Breast epithelium (tissue), 4 donors: ENCODE results near the gene DRGX. TPM values are rescaled to one million over a fixed set of nuclear protein-coding genes. Genes with fewer than 3 reads are reported as not detected.

Experiments
- DNase-seq, 2 donors: peaks; one replicate each; pipeline ENCODE4 v3.0.0-alpha.2; 2019; ENCODE audit warnings: low spot score in 2 of 2
- H3K27ac ChIP-seq, 2 donors: fragments of 200-600 bp; sonication (generic) in 1 of 2; one replicate each; pipeline ENCODE4 v1.5.1; 2016 to 2019; ENCODE audit warnings: mild to moderate bottlenecking in 1 of 2
- H3K27me3 ChIP-seq, 2 donors: fragments of 200-600 bp; sonication (generic) in 1 of 2; one replicate each; pipeline versions ENCODE4 v1.5.1 to v1.6.0; 2017 to 2019; ENCODE audit warnings: control low read depth in 1 of 2, mild to moderate bottlenecking in 1 of 2
- H3K36me3 ChIP-seq: fragments of 200-600 bp; one replicate; pipeline ENCODE4 v1.5.1; 2019
- H3K4me1 ChIP-seq, 2 donors: fragments of 200-600 bp; sonication (generic); one replicate each; pipeline ENCODE4 v1.5.1; 2016 to 2019; ENCODE audit warnings: control low read depth in 1 of 2
- H3K4me3 ChIP-seq, 3 donors: fragments of 200-600 bp; sonication (generic); 1 replicate in 2 of 3; 2 replicates in 1 of 3; pipeline ENCODE4 v1.5.1; 2016 to 2019; ENCODE audit warnings: mild to moderate bottlenecking in 3 of 3, moderate library complexity in 2 of 3
- H3K9me3 ChIP-seq, 2 donors: fragments of 200-600 bp; sonication (generic) in 1 of 2; one replicate each; pipeline ENCODE4 v1.5.1; 2016 to 2019; ENCODE audit warnings: control low read depth in 1 of 2
- CTCF ChIP-seq, 3 donors: fragments of 450-650 bp; IDR thresholded peaks; one replicate each; pipeline ENCODE4 v1.5.1; 2016 to 2017; ENCODE audit warnings: antibody characterized with exemption in 3 of 3, mild to moderate bottlenecking in 3 of 3, moderate library complexity in 3 of 3
- POLR2A ChIP-seq: fragments of 450-650 bp; IDR thresholded peaks from one replicate; pipeline ENCODE4 v1.6.1; 2016; ENCODE audit warnings: antibody characterized with exemption, mild to moderate bottlenecking, moderate library complexity
- POLR2AphosphoS5 ChIP-seq, 3 donors: sonication (generic); formaldehyde crosslinking; IDR thresholded peaks; one replicate each; pipeline ENCODE4 v1.6.1; 2017; ENCODE audit warnings: antibody characterized with exemption in 3 of 3
- intact Hi-C: fragments of 100-400 bp; cut with DNase I; formaldehyde crosslinking; loops from one replicate; pipeline ENCODE4 v1.15.1; 2023; ENCODE audit warnings: low total_unique reads
- total RNA-seq, 3 donors: library from RNA; depleted of rRNA; stranded (reverse); fragments of >200 nt; gene quantifications; one replicate each; pipeline ENCODE4 v1.1.0, GENCODE V29; 2016

Gene DRGX
- total RNA-seq, 3 donors from 2014 or later: not detected

GRCh38 chr10:49353895-49354566, 41.9 kb downstream of the DRGX start:
- intact Hi-C loops: no loop called here
- H3K27ac ChIP-seq: no peak overlapping the region
- H3K4me3 ChIP-seq: no peak overlapping the region
- no peak for TF ChIP-seq CTCF (IDR thresholded peaks at IDR 0.05)
- TF ChIP-seq POLR2AphosphoS5 (IDR thresholded peaks at IDR 0.05): no peak
- TF ChIP-seq POLR2A: no peak
- H3K27me3 ChIP-seq: no peaks in the 10 kb centered on the region
- H3K4me1 ChIP-seq: no peaks in the 10 kb centered on the region
- H3K36me3 ChIP-seq: no peaks in the 10 kb centered on the region
- no peak for DNase-seq
- peaks cover 10 to 23% of the 10 kb centered on the region in 2 donors for H3K9me3 ChIP-seq

DNA sequence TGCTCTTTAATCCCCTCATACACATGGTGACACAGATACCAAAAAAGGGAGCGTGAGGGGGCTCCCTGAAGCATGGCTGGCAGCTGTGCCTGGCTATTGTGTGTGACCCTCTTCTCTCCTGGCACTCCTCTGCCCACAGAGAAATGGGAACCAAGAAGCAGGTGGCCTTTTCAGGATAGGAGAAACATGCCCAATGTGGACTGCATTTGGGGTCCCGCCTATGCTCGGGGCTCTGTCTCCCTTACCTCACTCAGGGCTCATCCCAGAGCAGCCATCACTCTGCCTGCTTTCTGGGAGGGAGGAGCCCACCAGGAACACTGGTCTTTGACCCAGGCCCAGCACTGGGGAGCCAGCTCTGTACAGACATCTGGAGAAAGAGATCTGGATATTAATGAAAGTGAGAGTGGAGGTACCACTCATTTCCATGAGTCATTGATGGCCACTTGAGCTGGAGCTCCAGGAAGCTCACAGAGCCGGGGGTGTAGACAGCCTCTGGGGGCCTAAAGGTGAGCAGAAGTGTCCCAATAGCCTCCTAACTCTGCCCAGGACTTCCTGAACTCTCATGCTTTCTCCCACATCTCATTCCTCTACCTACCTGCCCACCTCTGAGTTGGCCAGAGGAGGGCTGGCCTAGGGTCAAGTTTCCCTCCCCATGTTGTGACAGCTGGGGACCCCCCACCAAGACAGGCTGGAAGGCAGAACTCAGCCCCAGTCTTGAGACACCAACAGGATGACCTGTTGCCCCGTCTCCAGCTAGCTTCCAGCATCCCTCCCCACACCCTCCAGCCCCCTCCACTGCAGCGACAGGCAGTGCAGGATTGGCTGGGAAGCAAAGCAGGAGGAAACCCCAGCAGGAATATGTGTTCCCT, 42.6 kb downstream of the DRGX start:
- Histone ChIP-seq H3K4me1 (no peaks in the 10 kb centered on the region), H3K4me3 (no peak overlapping the region), H3K27ac (no peak overlapping the region), H3K27me3 (no peaks in the 10 kb centered on the region), H3K36me3 (no peaks in the 10 kb centered on the region), H3K9me3 (peaks cover 10 to 19% of the 10 kb centered on the region in 2 donors)
- no peak for DNase-seq
- TF ChIP-seq POLR2AphosphoS5 (IDR thresholded peaks at IDR 0.05) (no peak), POLR2A (no peak), CTCF (IDR thresholded peaks at IDR 0.05) (no peak)
- intact Hi-C loops: no loop called here

DNA sequence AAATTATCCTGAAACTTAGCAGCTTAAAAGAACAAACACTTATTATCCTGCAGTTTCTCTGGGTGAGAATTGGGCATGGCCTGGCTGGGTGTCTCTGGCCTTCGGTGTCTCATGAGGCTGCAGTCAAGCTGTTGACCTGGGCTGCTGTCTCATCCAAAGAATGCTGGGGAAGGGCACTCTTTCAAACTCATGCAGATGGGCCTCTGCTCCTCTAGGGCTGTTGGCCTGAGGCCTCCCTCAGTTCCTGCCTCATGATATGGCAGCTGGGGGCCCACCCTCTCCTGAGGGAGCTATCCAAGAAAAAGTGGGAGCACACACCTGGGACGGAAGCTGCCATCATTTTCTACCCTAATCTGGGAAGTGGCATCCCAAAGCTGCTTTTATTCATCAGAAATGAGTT, 43.6 kb downstream of the DRGX start:
- TF ChIP-seq POLR2A (no peak), POLR2AphosphoS5 (IDR thresholded peaks at IDR 0.05) (no peak), CTCF (IDR thresholded peaks at IDR 0.05) (no peak)
- DNase-seq: no peak
- intact Hi-C loops: no loop called here
- H3K4me3 ChIP-seq: no peak overlapping the region
- no peak overlapping the region for H3K27ac ChIP-seq
- H3K27me3 ChIP-seq: no peaks in the 10 kb centered on the region
- no peaks in the 10 kb centered on the region for H3K4me1 ChIP-seq
- H3K36me3 ChIP-seq: no peaks in the 10 kb centered on the region
- peaks cover 10 to 18% of the 10 kb centered on the region in 2 donors for H3K9me3 ChIP-seq

- no peaks in the 10 kb centered on the region for H3K36me3 ChIP-seq
- no peaks in the 10 kb centered on the region for H3K4me1 ChIP-seq
- no peak for DNase-seq
- H3K4me3 ChIP-seq: no peak overlapping the region
- TF ChIP-seq CTCF (IDR thresholded peaks at IDR 0.05) (no peak), POLR2AphosphoS5 (IDR thresholded peaks at IDR 0.05) (no peak), POLR2A (no peak)
- intact Hi-C loops: no loop called here
- H3K27me3 ChIP-seq: no peaks in the 10 kb centered on the region
- no peak overlapping the region for H3K27ac ChIP-seq
- H3K9me3 ChIP-seq: peaks cover 10 to 18% of the 10 kb centered on the region in 2 donors
Observed at GRCh38 chr10:49351669-49352068, 44.2 kb downstream of the DRGX start.
